ENCODE results near the gene CNGA2. TPM values are rescaled to one million over a fixed set of nuclear protein-coding genes. Genes with fewer than 3 reads are reported as not detected.

The CNGA2 gene
- total and polyA plus RNA-seq, 10 of the 15 experiments (the other 5 are each of a cell fraction or from before 2014, with no cell fraction given) = not detected

DNA sequence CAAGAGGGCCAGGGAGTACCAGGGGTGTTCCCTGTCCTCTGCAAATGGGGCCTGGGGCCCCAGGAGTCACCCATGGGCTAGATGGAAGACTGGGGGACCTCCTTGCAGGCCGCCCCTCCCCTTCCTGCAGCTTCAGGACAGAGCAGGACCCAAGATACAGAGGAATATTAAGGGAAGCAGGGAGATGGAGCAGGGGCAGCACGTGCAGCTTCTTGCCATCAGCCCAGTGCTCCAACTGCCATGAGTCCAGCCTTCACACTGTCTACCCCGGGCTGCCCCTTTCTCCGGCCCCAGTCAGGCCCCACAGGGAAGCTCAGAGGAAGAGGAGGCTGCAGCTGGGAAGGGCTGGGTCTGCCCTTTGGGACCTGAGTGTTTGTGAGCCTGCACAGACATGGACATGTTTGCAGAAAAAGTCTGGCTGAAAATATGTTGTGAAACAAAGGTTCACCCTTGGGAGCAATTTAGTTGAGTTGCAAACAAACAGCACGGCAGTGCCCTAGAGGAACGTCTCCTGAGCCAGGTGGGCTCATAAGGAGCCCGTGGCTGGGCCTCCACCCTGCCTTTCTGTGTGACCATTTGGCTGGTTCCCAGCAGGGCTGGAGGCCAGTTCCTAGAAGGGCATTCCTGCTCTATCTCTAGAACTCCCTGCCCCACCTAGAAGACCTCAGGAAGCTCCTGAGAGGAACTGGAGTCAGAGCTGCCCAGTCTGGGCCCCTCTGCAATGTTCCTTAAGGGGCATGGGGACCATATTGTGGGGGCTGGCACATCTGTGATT is 9.8 kb upstream of the CNGA2 start (continued):
- TF ChIP-seq, protein P1, sequence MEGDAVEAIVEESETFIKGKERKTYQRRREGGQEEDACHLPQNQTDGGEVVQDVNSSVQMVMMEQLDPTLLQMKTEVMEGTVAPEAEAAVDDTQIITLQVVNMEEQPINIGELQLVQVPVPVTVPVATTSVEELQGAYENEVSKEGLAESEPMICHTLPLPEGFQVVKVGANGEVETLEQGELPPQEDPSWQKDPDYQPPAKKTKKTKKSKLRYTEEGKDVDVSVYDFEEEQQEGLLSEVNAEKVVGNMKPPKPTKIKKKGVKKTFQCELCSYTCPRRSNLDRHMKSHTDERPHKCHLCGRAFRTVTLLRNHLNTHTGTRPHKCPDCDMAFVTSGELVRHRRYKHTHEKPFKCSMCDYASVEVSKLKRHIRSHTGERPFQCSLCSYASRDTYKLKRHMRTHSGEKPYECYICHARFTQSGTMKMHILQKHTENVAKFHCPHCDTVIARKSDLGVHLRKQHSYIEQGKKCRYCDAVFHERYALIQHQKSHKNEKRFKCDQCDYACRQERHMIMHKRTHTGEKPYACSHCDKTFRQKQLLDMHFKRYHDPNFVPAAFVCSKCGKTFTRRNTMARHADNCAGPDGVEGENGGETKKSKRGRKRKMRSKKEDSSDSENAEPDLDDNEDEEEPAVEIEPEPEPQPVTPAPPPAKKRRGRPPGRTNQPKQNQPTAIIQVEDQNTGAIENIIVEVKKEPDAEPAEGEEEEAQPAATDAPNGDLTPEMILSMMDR (IDR thresholded peaks at IDR 0.05 in 2 of 3, conservative IDR thresholded peaks at IDR 0.05 in 1 of 3; ENCODE audit: control insufficient read depth in 2 of 3, extremely low read depth in 1 of 3, insufficient read depth in 1 of 3, low read depth in 3 of 3, low read length in 3 of 3) = no peak
- TF ChIP-seq BACH1 (IDR thresholded peaks at IDR 0.05; ENCODE audit: borderline replicate concordance) = no peak

DNA sequence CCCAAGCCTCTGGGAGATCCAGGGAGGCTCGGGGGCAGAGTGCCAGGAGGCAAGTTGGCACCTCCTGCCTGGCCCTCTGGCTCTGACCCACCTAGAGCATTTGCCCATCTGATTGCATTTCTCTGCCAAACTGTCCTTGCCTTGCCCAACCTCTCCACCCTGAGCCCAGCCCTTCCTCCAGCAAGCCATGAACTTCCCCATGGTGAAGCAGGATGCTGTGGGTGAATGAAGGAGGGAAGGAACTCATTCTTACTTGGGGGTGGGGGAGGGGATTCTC is 9.3 kb upstream of the CNGA2 start:
- 0% methylated on average over 1 of the region's 1 CpG for WGBS (ENCODE audit: insufficient coverage, insufficient replicate concordance, low lambda C conversion rate, missing lambda C conversion rate)
- in situ Hi-C loops (cut with MboI) (no loop called here), intact Hi-C loops (cut with micrococcal nuclease; ENCODE audit: unreplicated experiment) (no loop called here)
- H3K4me3 ChIP-seq = no peak overlapping the region
- no peak for FAIRE-seq
- H3K4me2 ChIP-seq (ENCODE audit: control insufficient read depth, insufficient read depth) = no peak overlapping the region
- no peak overlapping the region for H3K27ac ChIP-seq (ENCODE audit: control insufficient read depth, insufficient read depth)
- ChIA-PET SMC1A (ENCODE audit: uncharacterized antibody, unreplicated experiment) (no interaction called here), CTCF (no interaction called here), POLR2A (no interaction called here), RAD21 (ENCODE audit: unreplicated experiment) (no interaction called here)
- H4K20me1 ChIP-seq (ENCODE audit: control insufficient read depth, insufficient read depth) = no peaks in the 10 kb centered on the region
- H3K9me3 ChIP-seq (replicated peaks; ENCODE audit: control insufficient read depth, insufficient read depth, low read length) = no peaks in the 10 kb centered on the region
- no peak for TF ChIP-seq CHD1 (IDR thresholded peaks at IDR 0.05; ENCODE audit: low read depth, low read length)
- no peak for TF ChIP-seq ZNF622 (IDR thresholded peaks at IDR 0.05)
- no peak for TF ChIP-seq PAX5 (IDR thresholded peaks at IDR 0.05; ENCODE audit: borderline replicate concordance, low read depth, low read length)
- TF ChIP-seq NR2C1 (IDR thresholded peaks at IDR 0.05) = no peak
- no peak for TF ChIP-seq PAX8 (IDR thresholded peaks at IDR 0.05)
- no peak for TF ChIP-seq SREBF1 (IDR thresholded peaks at IDR 0.05; ENCODE audit: low read length)
- TF ChIP-seq, protein P2, sequence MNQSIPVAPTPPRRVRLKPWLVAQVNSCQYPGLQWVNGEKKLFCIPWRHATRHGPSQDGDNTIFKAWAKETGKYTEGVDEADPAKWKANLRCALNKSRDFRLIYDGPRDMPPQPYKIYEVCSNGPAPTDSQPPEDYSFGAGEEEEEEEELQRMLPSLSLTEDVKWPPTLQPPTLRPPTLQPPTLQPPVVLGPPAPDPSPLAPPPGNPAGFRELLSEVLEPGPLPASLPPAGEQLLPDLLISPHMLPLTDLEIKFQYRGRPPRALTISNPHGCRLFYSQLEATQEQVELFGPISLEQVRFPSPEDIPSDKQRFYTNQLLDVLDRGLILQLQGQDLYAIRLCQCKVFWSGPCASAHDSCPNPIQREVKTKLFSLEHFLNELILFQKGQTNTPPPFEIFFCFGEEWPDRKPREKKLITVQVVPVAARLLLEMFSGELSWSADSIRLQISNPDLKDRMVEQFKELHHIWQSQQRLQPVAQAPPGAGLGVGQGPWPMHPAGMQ (IDR thresholded peaks at IDR 0.05; ENCODE audit: borderline replicate concordance) = no peak
- no peak for DNase-seq (ENCODE audit: low read depth, low spot score)
- no peak overlapping the region for H2AFZ ChIP-seq (ENCODE audit: control insufficient read depth, low read depth, low read length)
- H3K9ac ChIP-seq (ENCODE audit: control insufficient read depth, insufficient read depth, low read length) = no peak overlapping the region
- no peaks in the 10 kb centered on the region for H3K36me3 ChIP-seq (ENCODE audit: control insufficient read depth in 2 of 2, insufficient read depth in 2 of 2, low read length in 1 of 2)
- no peaks in the 10 kb centered on the region for H3K79me2 ChIP-seq (ENCODE audit: control insufficient read depth, insufficient read depth, low read length)
- no peak for ATAC-seq
- no peaks in the 10 kb centered on the region for H3K27me3 ChIP-seq (replicated peaks in 1 of 2; ENCODE audit: control insufficient read depth in 2 of 2, insufficient read depth in 2 of 2, low read length in 1 of 2)
- no peaks in the 10 kb centered on the region for H3K4me1 ChIP-seq (ENCODE audit: control insufficient read depth, insufficient read depth, low read length)
- no TSS peak for BruUV-seq (replicated peaks)

Data from GM12878 (cell line).